K562 (cell line): Measurements from ENCODE around the gene CCDC78. TPM values are rescaled to one million over a fixed set of nuclear protein-coding genes. Genes with fewer than 3 reads are reported as not detected.

Source experiments
- ATAC-seq: fragments of 200-7000 bp; cut with Tn5 transposase; 3 replicates; pipeline ENCODE4 v1.9.1; 2020; ENCODE audit warnings: moderate library complexity
- BruUV-seq: library from RNA; stranded (reverse); fragments of 400-500 nt; replicated peaks from 2 replicates; lab custom pipeline; 2021; lab: Mats Ljungman, UMichigan
- CTCF ChIA-PET: fragments of 300-600 bp; formaldehyde crosslinking; extraction: SDS; loops from one replicate; lab custom pipeline; 2021; ENCODE audit warnings: low intra/inter-chr PET ratio; lab: Yijun Ruan, JAX
- POLR2A ChIA-PET: fragments of 300-600, 350-650 bp; sonication (Branson Sonifier 250); formaldehyde crosslinking; extraction: SDS; loops from one replicate; lab custom pipeline; 2021; ENCODE audit warnings: antibody characterized with exemption, inconsistent platforms; lab: Yijun Ruan, JAX
- DNase-seq, 4 experiments: peaks; one replicate each; pipeline versions ENCODE4 v3.0.0 to v3.0.0-alpha.2; 2011 to 2018; ENCODE audit warnings: low spot score in 3 of 4, mixed read lengths in 3 of 4; ENCODE audit errors: extremely low read depth in 1 of 4
- FAIRE-seq: peaks from 2 replicates; lab custom pipeline; 2011; peaks lifted over from hg19 to GRCh38; lab: Jason Lieb, UNC
- H2AFZ ChIP-seq: 2 replicates; pipeline ENCODE4 v1.6.0; 2011; ENCODE audit warnings: low read depth, low read length, control low read depth, inconsistent platforms
- H3K27ac ChIP-seq: fragments of 200-600 bp; 3 replicates; pipeline ENCODE4 v1.8.0; 2011; ENCODE audit warnings: low read depth, mild to moderate bottlenecking, control low read depth, inconsistent platforms, low read length, moderate library complexity, mixed read lengths; ENCODE audit errors: extremely low read depth
- H3K27me3 ChIP-seq, 2 experiments: fragments of 300-600 bp in 1 of 2; 2 replicates in 1 of 2; 3 replicates in 1 of 2; pipeline versions ENCODE4 v1.6.0 to v1.8.0; 2011; ENCODE audit warnings: inconsistent platforms in 2 of 2, low read length in 2 of 2, mild to moderate bottlenecking in 1 of 2, mixed read lengths in 1 of 2, moderate library complexity in 1 of 2; ENCODE audit not compliant: control insufficient read depth in 2 of 2, insufficient read depth in 2 of 2
- H3K36me3 ChIP-seq: fragments of 300-600 bp; 3 replicates; pipeline ENCODE4 v1.8.0; 2011; ENCODE audit warnings: mild to moderate bottlenecking, low read length, inconsistent platforms; ENCODE audit not compliant: control insufficient read depth, insufficient read depth
- H3K4me1 ChIP-seq, 2 experiments: fragments of 200-600 bp in 1 of 2; replicated peaks in 1 of 2; 2 replicates in 1 of 2; 3 replicates in 1 of 2; pipeline versions ENCODE4 v1.5.1 to v1.8.0; 2011; ENCODE audit warnings: inconsistent platforms in 2 of 2, low read length in 2 of 2, mild to moderate bottlenecking in 1 of 2, mixed read lengths in 1 of 2, moderate library complexity in 1 of 2; ENCODE audit not compliant: control insufficient read depth in 2 of 2, insufficient read depth in 2 of 2
- H3K4me2 ChIP-seq: 2 replicates; pipeline ENCODE4 v1.6.1; 2011; ENCODE audit warnings: low read length, control low read depth, inconsistent platforms, mixed read lengths; ENCODE audit not compliant: insufficient read depth
- H3K4me3 ChIP-seq: fragments of 200-600 bp; sonication (generic), shearing (Covaris generic); 2 replicates; pipeline ENCODE4 v1.5.1; 2016; ENCODE audit warnings: control low read depth, inconsistent platforms
- H3K79me2 ChIP-seq: fragments of 200-600 bp; 3 replicates; pipeline ENCODE4 v1.8.0; 2011; ENCODE audit warnings: low read length, inconsistent platforms; ENCODE audit not compliant: control insufficient read depth, insufficient read depth
- H3K9ac ChIP-seq, 2 experiments: 2 replicates each; pipeline versions ENCODE4 v1.6.0 to v1.6.1; 2011; ENCODE audit warnings: low read depth in 2 of 2, low read length in 2 of 2, control low read depth in 1 of 2, inconsistent platforms in 1 of 2, mild to moderate bottlenecking in 1 of 2, mixed read lengths in 1 of 2; ENCODE audit not compliant: insufficient read depth in 1 of 2
- H3K9me1 ChIP-seq: one replicate; pipeline ENCODE4 v1.6.0; 2011; ENCODE audit warnings: inconsistent platforms, mild to moderate bottlenecking, low read length, moderate library complexity; ENCODE audit not compliant: control insufficient read depth, insufficient read depth
- H3K9me3 ChIP-seq: replicated peaks from 2 replicates; pipeline ENCODE4 v1.5.1; 2011; ENCODE audit warnings: low read depth, low read length, inconsistent platforms; ENCODE audit not compliant: control insufficient read depth, insufficient read depth
- H4K20me1 ChIP-seq: replicated peaks from 2 replicates; pipeline ENCODE4 v1.6.1; 2011; ENCODE audit warnings: low read length, inconsistent platforms, mixed read lengths; ENCODE audit not compliant: control insufficient read depth, insufficient read depth
- BRF1 ChIP-seq: IDR thresholded peaks from 3 replicates; pipeline ENCODE4 v1.6.1; 2011; ENCODE audit warnings: borderline replicate concordance, mild to moderate bottlenecking; ENCODE audit not compliant: insufficient read length; ENCODE audit errors: extremely low read depth
- CBX1 ChIP-seq: sonication (generic); IDR thresholded peaks from 2 replicates; pipeline ENCODE4 v1.6.1; 2016; ENCODE audit warnings: antibody characterized with exemption, low read depth, mild to moderate bottlenecking
- E2F3 ChIP-seq: fragments of 250-450 bp; sonication (Bioruptor Pico); IDR thresholded peaks from 2 replicates; pipeline ENCODE4 v1.4.0; 2020; ENCODE audit warnings: mild to moderate bottlenecking
- HDAC6 ChIP-seq: IDR thresholded peaks from 2 replicates; pipeline ENCODE4 v1.6.1; 2012; ENCODE audit warnings: low read depth, mild to moderate bottlenecking, control low read depth, inconsistent platforms, low read length, moderate library complexity
- HNRNPK ChIP-seq: fragments of 200-400 bp; formaldehyde crosslinking; IDR thresholded peaks from one replicate; pipeline ENCODE4 v1.6.1; 2018; ENCODE audit warnings: mild to moderate bottlenecking, low read depth, low read length; ENCODE audit not compliant: poor library complexity, severe bottlenecking
- HNRNPL ChIP-seq: fragments of 200-400 bp; formaldehyde crosslinking; IDR thresholded peaks from 2 replicates; pipeline ENCODE4 v1.6.1; 2017; ENCODE audit warnings: low read depth, mild to moderate bottlenecking, low read length
- RBFOX2 ChIP-seq: fragments of 200-400 bp; formaldehyde crosslinking; IDR thresholded peaks from 2 replicates; pipeline ENCODE4 v1.6.1; 2017; ENCODE audit warnings: low read depth, mild to moderate bottlenecking, low read length, moderate library complexity
- RCOR1 ChIP-seq, 2 experiments: IDR thresholded peaks; 2 replicates each; pipeline ENCODE4 v1.6.1; 2012; ENCODE audit warnings: low read depth in 2 of 2, low read length in 2 of 2, borderline replicate concordance in 1 of 2, improper control_type of control experiment in 1 of 2
- STAT5B ChIP-seq: fragments of 250-450 bp; sonication (Bioruptor Pico); IDR thresholded peaks from 2 replicates; pipeline ENCODE4 v1.8.0; 2021; ENCODE audit warnings: mild to moderate bottlenecking, inconsistent platforms
- ZNF146 ChIP-seq: IDR thresholded peaks from one replicate; pipeline ENCODE4 v1.6.1; 2018; ENCODE audit warnings: missing compliant biosample characterization; ENCODE audit not compliant: unreplicated experiment
- ZNF431 ChIP-seq: sonication (generic); formaldehyde crosslinking; IDR thresholded peaks from 2 replicates; pipeline ENCODE4 v1.8.0; 2022; ENCODE audit warnings: mild to moderate bottlenecking, missing genetic modification reagents
- ZZZ3 ChIP-seq: fragments of 450-650 bp; IDR thresholded peaks from 2 replicates; pipeline ENCODE4 v1.6.1; 2016; ENCODE audit warnings: antibody characterized with exemption, mild to moderate bottlenecking, moderate library complexity
- WGBS: fragments of 100-300 bp; shearing (Covaris generic); methylation state at CpG from one replicate; pipeline ENCODE4 v1.1.6; 2016; ENCODE audit warnings: low coverage, mixed read lengths; ENCODE audit not compliant: insufficient coverage; ENCODE audit errors: missing lambda C conversion rate; 5-methylcytosine and 5-hydroxymethylcytosine counted together
- in situ Hi-C: fragments of 300-500 bp; cut with MboI; formaldehyde crosslinking; loops from 4 replicates; pipeline ENCODE4 v1.15.0; 2018; ENCODE audit warnings: inconsistent platforms, mixed read lengths
- intact Hi-C: fragments of 100-400 bp; cut with micrococcal nuclease; formaldehyde crosslinking; loops from 2 replicates; pipeline ENCODE4 v1.14.2; 2022
- polyA plus RNA-seq, 8 experiments: library from polyadenylated mRNA; depleted of rRNA in 4 of 8; stranded (reverse) in 5 of 8; unstranded in 3 of 8; fragments of >200 nt; fragmentation: Nextera tagmentation in 2 of 8; fragmentation: Illumina TruSeq in 1 of 8; extraction: Ambion mirVana in 2 of 8; extraction: Trizol in 1 of 8; gene quantifications; 2 replicates each; pipeline versions ENCODE4 v1.2.1 to v1.2.3, GENCODE V29; 2011 to 2014; ENCODE audit warnings: inconsistent platforms in 1 of 8, missing spikeins in 1 of 8
- total RNA-seq, 7 experiments: library from RNA; depleted of rRNA in 6 of 7; stranded (reverse); fragments of >200 nt in 6 of 7; fragmentation: Illumina TruSeq in 2 of 7; extraction: Trizol in 2 of 7; gene quantifications; 2 replicates each; pipeline versions ENCODE4 v1.2.1 to v1.2.3, GENCODE V29; 2011 to 2021; ENCODE audit warnings: low replicate concordance in 1 of 7
- TF ChIP-seq, protein P1 (sequence below): fragments of 450-650 bp; formaldehyde crosslinking; IDR thresholded peaks from 2 replicates; pipeline ENCODE4 v1.4.0; 2022; ENCODE audit warnings: missing genetic modification characterization

Gene CCDC78
- total and polyA plus RNA-seq, 9 of the 15 experiments (the other 6 are each of a cell fraction or from before 2014, with no cell fraction given), result 0.24 to 17.7 (median 2.9) TPM

DNA sequence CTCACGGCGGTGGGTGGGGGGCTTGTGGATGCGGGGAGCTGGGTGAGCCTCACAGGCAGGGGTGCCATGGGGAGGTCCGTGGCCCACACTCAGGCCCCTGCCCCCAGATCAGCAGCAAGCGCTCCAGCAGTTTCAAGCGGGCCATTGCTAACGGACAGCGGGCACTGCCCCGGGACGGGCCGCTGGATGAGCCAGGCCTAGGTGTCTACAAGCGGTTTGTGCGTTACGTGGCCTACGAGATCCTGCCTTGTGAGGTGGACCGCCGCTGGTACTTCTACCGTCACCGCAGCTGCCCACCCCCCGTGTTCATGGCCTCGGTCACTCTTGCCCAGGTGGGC is 49.7 kb downstream of the CCDC78 start:
- H4K20me1 ChIP-seq, result peaks cover 13% of the 10 kb centered on the region; the same call in 1 of the 2 replicates
- ATAC-seq, result no peak
- H3K27me3 ChIP-seq, result no peaks in the 10 kb centered on the region
- ChIA-PET POLR2A (interaction anchor here (0.7 to 1.1 kb wide), 3 partner anchors 88 to 280 kb away, joined by 3 to 5 read pairs (median 3); no protein-coding TSS in a partner anchor), CTCF (no interaction called here)
- H2AFZ ChIP-seq, result no peak overlapping the region
- no peak for DNase-seq
- intact Hi-C loops, result loop anchor here (5.0 kb wide), 1 partner anchor 39 kb away; the partner anchor contains the start of gene METTL26
- no peak for FAIRE-seq
- in situ Hi-C loops, result loop anchor here (10.0 kb wide), 1 partner anchor 282 kb away; the partner anchor contains the start of gene NME4
- no peaks in the 10 kb centered on the region for H3K9me3 ChIP-seq
- H3K9me1 ChIP-seq, result no peaks in the 10 kb centered on the region
- H3K36me3 ChIP-seq, result peaks cover 43% of the 10 kb centered on the region
- WGBS, result 84% methylated on average over 20 of the region's 21 CpGs
- peaks cover 19% of the 10 kb centered on the region for H3K79me2 ChIP-seq
- no peak for TF ChIP-seq ZNF431 (CRISPR knock-in tag)
- TF ChIP-seq RBFOX2, result 0 out of 2 replicates have a peak, but pooled peaks have one; percentile 30
- TF ChIP-seq HNRNPL, result 0 out of 2 replicates have a peak, but pooled peaks have one; percentile 86
- TF ChIP-seq, protein P1, sequence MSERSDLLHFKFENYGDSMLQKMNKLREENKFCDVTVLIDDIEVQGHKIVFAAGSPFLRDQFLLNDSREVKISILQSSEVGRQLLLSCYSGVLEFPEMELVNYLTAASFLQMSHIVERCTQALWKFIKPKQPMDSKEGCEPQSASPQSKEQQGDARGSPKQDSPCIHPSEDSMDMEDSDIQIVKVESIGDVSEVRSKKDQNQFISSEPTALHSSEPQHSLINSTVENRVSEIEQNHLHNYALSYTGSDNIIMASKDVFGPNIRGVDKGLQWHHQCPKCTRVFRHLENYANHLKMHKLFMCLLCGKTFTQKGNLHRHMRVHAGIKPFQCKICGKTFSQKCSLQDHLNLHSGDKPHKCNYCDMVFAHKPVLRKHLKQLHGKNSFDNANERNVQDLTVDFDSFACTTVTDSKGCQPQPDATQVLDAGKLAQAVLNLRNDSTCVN, result no peak
- no peak for TF ChIP-seq ZZZ3
- TF ChIP-seq ZNF146 (CRISPR knock-in tag), result no peak
- TF ChIP-seq STAT5B (CRISPR knock-in tag), result no peak
- no peak for TF ChIP-seq CBX1
- no peak for TF ChIP-seq HDAC6
- no peak for TF ChIP-seq BRF1
- TF ChIP-seq HNRNPK, result no peak
- no peak for TF ChIP-seq E2F3
- no peak for TF ChIP-seq RCOR1 (IDR thresholded peaks at IDR 0.05; ENCODE audit: borderline replicate concordance in 1 of 2, low read depth in 2 of 2, low read length in 2 of 2)
- H3K27ac ChIP-seq, result no peak overlapping the region
- H3K4me3 ChIP-seq, result no peak overlapping the region
- no peak overlapping the region for H3K4me2 ChIP-seq
- no peak overlapping the region for H3K9ac ChIP-seq
- BruUV-seq, result no TSS peak
- H3K4me1 ChIP-seq, result peaks cover 25 to 96% of the 10 kb centered on the region in 2 experiments
